NCI-H345 treated with DMSO at 0.1 percent for 48 hours (cell line): Measurements from ENCODE around the gene HDHD3.
"Not testable (repeated sequence)": the region's sequence is repeated elsewhere in the genome, so short reads cannot be mapped to it uniquely, and the experiment has no call there.

Experiments used
- DNase-seq: peaks from one replicate; lab custom pipeline; 2025; ENCODE audit not compliant: unreplicated experiment; lab: John Stamatoyannopoulos, UW

The HDHD3 gene

DNA sequence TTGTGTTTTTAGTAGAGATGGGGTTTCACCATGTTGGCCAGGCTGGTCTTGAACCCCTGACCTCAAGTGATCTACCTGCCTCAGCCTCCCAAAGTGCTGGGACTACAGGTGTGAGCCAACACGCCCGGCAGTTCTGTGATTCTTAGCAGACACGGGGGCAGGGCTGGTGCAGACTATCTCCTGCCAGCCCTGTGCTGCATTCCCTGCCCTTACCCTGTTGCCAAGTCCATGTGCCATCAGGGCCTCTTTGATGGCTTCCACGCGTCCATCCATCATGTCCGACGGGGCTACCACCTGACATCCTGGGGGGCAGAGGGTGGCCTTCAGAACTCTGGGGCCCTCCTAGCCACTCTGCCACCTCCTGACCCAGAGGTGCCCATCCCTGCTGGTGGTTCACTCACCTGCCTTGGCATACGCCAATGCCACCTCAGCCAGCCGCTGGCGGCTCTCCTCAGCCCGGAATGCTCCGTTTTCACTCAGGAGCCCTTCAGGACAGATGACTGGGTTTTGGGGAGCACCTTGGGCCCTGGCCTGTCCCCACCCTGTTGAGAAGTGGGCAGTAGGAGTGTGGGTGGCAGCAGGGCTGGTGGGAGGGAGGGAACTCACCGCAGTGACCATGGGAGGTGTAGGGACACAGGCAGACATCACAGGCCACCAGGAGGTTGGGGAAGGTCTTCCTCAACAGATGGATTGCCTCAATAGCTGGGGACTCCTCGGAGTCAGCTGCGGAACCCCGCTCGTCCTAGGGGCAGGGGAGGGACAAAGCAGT lies 13.6 kb upstream of the HDHD3 start:
- DNase-seq: no peak

DNA sequence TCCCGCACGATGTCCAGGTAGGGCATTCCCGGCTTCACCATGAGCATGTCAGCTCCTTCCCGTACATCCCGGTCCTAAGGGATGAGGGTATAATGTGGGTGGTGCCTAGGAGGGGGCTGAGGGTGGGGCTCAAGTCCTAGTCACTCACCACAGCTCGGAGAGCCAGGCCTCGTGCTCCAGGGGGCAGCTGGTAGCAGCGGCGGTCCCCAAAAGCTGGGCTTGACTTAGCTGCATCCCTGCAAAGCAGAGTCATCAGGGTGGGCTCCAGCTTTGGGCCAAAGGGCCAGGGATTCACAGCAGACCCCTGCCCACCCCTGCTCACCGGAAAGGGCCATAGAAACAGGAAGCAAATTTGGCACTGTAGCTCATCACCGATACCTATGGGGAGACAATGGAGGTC lies 12.7 kb upstream of the HDHD3 start:
- DNase-seq: no peak

DNA sequence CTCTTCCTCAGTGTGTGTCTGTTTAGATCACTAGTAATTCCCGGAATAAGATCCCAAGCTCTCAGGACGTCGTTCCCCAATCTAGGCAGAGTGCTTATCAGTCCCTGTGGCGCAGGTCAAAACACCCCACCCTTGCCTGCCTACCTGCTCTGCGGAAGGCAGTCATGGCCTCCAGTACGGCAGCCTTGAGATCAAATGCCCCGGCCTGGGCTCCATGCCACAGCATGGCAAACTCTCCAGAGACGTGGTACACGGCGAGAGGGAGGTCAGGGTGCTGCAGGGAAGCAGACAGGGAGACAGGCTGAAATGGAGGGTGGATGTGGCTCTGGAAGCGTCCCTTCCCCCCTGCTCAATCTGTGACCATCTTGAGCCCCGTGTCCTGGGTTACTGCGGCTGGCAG lies 12.0 kb upstream of the HDHD3 start:
- DNase-seq: no peak

DNA sequence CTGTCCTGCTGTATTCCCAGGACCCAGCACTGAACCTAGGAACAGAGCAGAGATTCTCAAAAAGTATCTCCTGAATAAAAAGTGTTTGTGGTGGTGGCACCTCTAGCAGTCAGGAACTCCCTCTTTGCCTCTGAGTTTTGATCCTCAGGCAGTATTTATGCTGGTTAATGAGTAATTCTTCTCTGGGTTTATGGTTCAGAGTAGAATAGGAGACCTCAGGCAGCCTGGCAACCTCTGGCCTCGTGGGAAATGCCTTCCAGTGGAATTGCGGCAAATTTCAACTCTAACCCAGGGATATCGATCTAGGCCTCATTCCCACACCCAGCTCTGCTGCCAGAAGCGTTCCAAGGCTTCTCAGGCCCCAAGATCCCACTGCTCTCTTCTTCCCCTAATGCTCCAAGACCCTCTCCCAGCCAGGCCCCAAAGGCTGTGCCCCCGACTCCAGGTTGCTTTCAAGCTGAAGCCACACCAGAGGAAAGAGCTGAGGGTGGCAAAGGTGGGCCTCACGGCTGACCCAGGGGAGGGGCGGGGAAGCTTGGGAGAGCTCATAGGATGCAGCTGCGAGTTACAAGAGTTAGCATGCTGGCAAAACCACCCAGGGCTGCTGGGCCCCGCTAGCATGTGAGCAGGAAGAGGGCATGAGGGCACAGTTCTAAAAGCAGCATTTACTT lies 10.9 kb upstream of the HDHD3 start:
- no peak for DNase-seq

DNA sequence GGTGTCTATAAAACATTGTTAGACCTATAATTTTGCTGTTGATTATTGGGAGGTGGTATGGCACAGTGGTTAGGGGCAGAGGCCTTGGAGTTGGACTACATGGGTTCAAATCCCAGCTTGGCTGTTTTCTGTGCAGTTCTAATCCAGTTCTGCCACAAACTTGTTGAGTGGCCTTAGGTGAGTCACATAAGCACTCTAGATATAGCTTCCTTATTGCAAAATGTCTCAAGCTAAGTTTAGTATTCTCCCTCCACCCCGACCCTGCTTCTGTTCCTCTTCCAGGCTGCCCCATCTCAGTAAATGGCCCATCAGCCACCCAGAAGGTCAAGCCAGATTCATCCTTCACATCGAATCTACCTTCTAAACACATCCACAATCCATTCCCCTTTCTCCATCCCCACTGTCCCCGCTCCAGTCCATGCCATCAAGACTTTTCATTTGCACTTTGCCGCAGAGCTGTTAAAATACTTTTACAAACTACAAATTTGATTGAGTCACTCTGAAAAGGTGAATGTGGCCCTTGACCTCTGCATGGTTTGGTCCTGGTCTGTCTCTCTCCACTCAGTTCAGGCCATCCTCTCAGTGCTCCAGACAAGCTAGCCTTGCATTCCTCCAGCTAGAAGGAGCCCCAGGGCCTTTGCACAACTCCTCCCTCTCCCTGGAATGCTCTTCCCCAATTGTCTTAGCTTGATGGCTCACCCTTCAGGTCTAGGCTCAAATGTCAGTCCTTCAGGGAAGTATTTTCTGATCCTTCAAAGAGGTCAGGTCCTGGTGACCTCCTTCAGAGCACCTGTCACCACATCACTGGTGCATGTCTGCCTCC lies 10.0 kb upstream of the HDHD3 start:
- no peak for DNase-seq

DNA sequence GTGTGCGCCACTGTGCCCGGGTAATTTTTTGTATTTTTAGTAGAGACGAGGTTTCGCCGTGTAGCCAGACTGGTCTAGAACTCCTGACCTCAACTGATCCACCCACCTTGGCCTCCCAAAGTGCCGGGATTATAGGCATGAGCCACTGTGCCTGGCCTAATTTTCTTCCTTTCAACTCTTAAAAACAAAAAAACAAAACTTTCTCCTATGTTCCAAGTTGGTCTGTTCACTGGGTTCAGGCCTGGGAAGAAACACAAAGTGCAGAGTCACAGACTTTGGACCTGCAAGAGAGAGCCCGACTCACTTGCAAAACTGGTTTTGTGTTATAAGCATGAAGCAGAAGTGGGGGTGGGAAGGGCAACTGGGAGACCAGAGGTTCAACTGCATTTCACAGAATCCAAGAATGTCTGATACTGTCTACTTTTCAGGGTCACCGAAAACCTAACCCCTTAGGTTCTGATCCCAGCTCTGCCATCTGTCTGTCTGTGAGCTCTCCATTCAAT lies 5.2 kb upstream of the HDHD3 start:
- no peak for DNase-seq

DNA sequence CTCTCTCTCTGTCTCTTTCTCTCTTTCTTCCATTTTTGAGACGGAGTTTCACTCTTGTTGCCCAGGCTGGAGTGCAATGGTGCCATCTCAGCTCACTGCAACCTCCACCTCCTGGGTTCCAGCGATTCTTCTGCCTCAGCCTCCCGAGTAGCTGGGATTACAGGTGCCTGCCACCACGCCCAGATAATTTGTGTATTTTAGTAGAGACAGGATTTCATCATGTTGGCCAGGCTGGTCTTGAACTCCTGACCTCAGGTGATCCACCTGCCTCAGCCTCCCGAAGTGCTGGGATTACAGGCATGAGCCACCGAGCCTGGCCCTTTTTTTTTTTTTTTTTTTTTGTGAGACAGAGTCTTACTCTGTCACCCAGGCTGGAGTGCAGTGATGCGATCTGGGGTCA lies 4.7 kb upstream of the HDHD3 start:
- DNase-seq: not testable (repeated sequence)

DNA sequence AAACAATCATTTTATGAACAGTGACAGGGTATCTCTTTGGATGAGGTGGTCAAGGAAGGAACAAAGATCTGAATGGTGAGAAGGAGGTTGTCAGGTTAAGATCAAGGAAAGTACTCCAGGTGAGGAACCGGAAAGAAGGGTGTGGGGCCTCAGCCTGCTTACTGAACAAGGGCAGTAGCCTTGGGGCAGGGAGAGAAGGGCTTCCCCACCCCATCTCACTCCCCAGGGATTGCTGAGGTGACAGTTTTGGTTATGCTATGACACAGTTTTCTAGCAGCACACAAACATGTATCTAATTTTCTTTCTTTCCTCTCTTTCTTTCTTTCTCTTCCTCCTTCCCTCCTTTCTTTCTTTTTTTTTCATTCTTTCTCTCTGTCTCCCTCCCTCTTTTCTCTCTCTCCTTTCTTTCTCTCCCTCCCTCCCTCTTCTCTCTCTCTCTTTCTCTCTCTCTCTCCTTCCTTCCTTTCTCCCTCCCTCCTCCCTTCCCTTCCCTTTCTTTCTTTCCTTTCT lies 4.1 kb upstream of the HDHD3 start:
- DNase-seq: peak; percentile 47

DNA sequence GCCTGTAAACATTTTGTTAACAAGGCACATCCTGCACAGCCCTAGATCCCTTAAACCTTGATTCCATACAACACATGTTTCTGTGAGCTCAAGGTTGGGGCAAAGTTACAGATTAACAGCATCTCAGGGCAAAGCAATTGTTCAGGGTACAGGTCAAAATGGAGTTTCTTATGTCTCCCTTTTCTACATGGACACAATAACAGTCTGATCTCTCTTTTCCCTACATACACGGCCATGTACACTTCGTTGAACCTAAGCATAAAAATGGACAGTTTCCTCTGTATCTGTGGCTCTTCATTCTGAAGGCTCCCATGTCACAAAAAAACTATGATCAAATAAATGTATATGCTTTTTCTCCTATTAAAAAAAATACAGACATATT lies 3.0 kb upstream of the HDHD3 start:
- not testable (repeated sequence) for DNase-seq

DNA sequence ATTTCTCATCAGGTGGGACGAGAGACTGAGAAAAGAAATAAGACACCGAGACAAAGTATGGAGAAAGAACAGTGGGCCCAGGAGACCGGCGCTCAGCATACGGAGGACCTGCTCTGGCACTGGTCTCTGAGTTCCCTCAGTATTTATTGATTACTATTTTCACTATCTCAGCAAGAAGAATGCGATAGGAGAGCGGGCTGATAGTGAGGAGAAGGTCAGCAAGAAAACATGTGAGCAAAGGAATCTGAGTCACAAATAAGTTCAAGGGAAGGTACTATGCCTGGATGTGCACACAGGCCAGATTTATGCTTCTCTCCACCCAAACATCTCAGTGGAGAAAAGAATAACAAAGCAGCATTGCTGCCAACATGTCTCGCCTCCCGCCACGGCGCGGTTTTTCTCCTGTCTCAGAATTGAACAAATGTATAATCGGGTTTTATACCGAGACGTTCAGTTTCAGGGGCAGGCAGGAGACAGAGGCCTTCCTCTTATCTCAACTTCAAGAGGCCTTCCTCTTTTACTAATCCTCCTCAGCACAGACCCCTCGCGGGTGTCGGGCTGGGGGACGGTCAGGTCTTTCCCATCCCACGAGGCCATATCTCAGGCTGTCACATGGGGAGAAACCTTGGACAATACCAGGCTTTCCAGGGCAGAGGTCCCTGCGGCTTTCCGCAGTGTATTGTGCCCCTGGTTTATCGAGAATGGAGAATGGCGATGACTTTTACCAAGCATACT lies 2.5 kb upstream of the HDHD3 start:
- DNase-seq: not testable (repeated sequence)

DNA sequence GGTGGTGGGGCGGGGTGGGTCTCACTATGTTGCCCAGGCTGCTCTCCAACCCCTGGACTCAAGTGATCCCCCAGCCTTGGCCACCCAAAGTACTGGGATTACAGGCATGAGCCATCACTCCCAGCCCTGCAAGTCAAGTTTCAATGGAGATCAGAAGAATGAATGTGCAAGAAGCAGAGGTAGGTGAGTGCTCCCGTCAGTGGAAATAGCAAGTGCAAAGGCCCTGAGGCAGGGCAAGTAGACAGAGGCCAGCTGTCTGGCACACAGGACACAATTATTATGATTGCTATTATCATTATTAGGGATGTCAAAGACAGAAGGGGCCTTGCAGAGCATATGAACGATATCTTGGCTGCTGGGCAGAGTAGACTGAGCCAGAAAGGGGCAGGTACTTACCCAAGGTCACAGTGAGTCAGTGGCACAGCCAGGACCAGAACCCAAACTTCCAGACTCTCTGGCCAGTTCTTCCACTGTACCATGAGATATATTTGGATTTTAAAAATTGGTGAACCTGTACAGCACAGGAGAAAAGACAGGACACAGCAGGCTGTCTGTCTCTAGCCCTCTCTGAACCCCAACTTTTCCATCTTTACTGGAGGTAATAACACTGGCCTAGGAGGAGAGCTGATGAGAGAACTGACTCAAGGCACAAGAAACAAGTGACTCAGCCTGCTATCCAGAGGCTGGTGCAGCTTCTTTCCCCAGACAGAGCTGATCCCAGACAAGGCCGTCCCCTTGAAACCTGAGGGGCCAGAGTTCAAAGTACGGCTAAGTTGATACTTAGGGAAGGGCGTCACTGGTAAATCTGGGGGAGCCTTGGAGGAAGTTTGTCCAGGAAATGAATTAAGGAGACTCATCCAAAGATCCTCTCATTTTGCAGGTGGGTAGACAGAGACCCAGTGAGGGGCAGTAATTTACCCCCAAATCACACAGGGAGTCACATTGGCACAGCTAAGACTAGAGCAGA lies 1.4 kb downstream of the HDHD3 start:
- no peak for DNase-seq

DNA sequence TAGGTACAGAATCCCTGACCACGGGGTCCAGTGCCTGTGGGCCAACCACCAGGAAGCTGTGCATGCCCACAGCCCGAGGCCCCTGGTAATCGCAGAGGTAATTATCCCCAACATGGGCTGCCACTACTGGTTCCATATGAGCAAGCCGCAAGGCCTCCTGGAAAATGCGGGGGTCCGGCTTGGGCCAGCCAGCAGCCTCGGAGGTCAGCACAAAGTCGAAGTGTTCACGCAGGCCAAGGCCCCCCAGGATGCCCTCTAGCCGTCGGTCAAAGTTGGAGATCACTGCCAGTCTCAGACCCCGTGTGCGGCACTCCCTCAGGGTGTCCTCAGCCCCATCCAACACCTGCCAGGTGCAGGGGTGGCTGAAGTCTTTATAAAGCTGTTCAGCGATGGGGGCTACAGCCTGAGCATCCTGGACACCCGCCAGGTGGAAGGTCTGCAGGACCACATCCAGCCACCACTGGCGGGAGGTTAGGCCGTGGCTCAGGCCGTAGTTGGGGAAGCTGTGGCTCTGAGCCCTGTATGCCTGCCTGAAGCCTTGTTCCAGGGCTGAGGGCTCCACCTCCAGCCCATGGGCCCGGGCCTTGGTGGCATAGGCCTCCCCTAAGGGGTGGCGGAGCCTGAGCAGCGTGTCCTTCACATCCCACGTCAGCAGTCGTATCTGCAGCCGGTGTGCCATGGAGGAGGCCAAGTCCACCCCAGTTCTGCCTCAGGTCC lies 3.0 kb downstream of the HDHD3 start:
- no peak for DNase-seq

DNA sequence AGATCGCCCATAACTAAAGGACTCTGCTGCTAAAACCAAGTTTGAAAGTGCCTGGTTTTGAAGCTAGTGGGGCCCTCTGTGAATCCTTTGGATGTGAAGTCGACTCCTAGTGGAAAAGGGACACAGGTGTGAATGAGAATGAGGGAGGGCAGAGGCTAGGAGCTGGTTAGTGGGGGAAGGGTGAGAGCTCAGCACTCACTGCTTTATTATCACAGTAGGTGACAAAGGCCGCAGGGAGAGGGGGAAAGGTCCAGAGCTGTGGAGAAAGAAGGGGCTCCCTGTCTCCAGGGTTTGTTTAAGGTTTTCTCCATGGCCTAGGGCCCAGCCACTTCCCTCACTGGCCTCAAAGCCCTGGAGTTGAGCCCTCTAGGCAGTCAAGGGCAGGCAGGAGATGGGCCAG lies 3.5 kb downstream of the HDHD3 start:
- no peak for DNase-seq

DNA sequence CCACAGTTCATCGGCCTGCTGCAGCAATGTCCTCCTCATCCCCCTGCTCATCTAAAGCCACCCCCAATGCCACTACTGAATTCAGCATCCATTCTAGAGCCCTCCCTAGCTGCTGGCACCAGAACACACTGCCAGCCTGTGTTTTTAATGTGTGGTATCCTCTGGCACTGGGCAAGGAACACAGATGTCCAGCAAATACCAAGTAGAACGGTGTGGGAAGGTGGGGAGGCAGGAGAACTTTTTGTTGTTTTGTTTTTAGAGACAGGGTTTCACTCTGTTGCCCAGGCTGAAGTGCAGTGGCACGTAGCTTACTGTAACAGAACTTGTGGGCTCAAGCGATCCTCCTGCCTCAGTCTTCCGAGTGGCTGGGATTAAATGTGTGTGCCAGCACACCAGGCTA lies 4.7 kb downstream of the HDHD3 start:
- no peak for DNase-seq

DNA sequence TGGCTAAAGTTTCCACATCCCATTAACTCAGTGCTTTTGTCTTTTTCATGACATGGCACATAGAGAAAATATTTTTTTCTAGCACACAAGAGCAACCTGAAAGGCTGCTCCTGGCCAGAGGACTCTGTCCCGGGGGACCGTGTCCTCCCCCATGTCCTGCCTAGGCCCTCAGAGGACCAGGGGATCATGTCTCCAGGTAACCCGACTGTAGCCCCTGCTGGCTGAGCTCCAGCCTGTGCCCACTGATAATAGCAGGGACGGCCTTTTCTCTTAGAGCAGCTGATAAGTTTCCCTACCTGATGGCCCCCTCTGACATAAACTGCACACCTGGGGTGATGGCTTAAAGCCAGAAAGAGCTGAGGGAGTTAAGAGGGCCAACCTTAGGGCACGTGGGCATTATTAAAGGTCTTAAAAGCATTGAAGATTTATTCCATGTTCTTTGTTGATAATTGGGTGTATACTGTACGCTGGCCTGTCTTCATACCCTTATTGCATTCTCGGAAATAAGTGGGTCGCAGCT lies 5.9 kb downstream of the HDHD3 start:
- DNase-seq: peak; percentile 43

DNA sequence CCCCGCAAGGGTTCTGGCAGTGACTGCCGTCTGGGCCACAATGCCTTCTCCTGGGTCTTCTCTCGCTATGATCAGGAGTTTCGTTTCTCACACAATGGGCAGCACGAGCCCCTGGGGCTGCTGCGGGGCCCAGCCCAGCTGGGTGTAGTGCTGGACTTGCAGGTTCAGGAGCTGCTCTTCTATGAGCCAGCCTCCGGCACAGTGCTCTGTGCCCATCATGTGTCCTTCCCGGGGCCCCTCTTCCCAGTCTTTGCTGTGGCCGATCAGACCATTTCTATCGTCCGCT lies 7.0 kb downstream of the HDHD3 start:
- no peak for DNase-seq

DNA sequence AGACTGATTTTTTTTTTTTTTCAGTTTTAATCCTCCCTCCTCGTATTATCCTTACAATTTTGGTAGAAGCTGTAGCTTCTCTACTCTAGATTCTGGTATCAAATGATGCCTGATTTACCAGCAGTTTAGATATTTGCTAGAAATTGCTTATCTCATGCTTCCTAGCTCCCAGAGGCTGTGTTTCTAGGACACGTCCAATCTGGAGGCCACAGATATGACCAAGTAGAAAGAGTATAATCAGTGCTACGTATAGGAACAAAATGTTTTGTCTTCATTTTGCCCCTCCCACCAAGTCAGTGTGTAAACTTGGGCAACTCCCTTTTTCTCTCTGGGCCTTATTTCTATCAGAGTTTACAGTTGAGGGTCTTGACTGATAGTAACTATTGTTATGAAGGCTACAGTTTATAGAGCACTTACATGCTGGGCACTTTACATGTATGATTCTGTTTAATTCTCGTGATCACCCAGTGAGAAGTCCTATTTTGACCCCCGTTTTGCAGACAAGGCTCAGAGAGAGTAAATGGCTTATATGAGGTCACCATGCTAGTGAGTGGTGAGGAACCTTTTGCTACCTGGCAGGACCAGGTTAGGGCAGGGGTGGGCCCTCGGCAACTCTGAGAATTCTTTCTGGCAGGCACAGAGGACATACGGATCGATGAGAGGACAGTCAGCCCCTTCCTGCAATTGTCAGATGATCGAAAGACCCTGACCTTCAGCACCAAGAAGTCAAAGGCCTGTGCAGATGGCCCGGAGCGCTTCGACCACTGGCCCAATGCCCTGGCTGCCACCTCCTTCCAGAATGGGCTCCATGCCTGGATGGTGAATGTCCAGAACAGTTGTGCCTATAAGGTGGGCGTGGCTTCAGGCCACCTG lies 7.6 kb downstream of the HDHD3 start:
- no peak for DNase-seq

DNA sequence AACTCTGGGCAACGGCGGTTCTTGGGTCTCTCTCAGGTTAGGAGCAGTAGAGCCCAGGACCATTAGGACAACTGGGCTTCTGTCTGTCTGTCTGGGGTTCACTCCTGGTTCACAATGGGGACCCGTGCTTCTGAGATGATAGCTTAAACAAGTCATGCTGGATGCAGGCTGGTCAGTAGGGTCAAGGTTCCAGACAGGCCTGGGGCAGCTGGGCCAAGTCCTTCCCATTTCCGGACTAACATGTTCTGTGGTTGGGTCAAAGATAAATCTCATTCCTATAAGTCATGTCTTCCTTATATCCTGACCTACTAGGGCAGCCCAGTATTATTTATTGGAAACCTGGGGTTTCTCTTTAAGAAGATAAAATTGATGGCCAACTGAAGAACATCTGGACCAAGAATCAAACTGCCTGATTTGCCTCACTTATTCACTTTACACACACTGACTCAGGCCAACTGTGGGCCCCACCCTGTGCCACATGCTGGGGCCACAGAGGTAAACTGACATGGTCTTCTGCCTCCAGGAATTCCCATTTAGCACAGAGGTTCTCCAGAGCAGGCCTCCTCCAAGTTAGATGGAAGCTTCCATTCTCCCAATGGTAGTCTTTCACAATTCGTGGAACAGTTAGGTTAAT lies 8.3 kb downstream of the HDHD3 start:
- no peak for DNase-seq
